SK-N-SH treated with all-trans-retinoic acid at 6 μM for 48 hours (cell line): ENCODE data around the gene NKD1.

Source experiments
- ATAC-seq: fragments of 200-7000 bp; cut with Tn5 transposase; 3 replicates; pipeline ENCODE4 v1.9.1; 2020; ENCODE audit warnings: mild to moderate bottlenecking, moderate library complexity
- ARNTL ChIP-seq: fragments of 450-650 bp; formaldehyde crosslinking; IDR thresholded peaks from 2 replicates; pipeline ENCODE4 v1.5.0; 2020; ENCODE audit warnings: low read depth, mild to moderate bottlenecking, moderate library complexity, borderline replicate concordance
- CSDC2 ChIP-seq: fragments of 250-450 bp; sonication (Bioruptor Pico); IDR thresholded peaks from 2 replicates; pipeline ENCODE4 v1.5.0; 2020; ENCODE audit warnings: mild to moderate bottlenecking, moderate library complexity
- ESRRG ChIP-seq: fragments of 250-450 bp; sonication (Bioruptor Pico); IDR thresholded peaks from 2 replicates; pipeline ENCODE4 v1.6.1; 2021; ENCODE audit warnings: mild to moderate bottlenecking
- GLIS3 ChIP-seq: fragments of 250-450 bp; sonication (Bioruptor Pico); IDR thresholded peaks from 2 replicates; pipeline ENCODE4 v1.5.0; 2020; ENCODE audit warnings: mild to moderate bottlenecking, moderate library complexity
- OSR1 ChIP-seq: fragments of 250-450 bp; sonication (Bioruptor Pico); IDR thresholded peaks from 2 replicates; pipeline ENCODE4 v1.8.0; 2022; ENCODE audit warnings: moderate library complexity, mild to moderate bottlenecking, inconsistent platforms
- PPARA ChIP-seq: fragments of 250-450 bp; sonication (Bioruptor Pico); IDR thresholded peaks from 2 replicates; pipeline ENCODE4 v1.5.0; 2020; ENCODE audit warnings: mild to moderate bottlenecking, borderline replicate concordance
- RARB ChIP-seq: fragments of 250-450 bp; sonication (Bioruptor Pico); IDR thresholded peaks from 2 replicates; pipeline ENCODE4 v1.8.0; 2021; ENCODE audit warnings: mild to moderate bottlenecking, moderate library complexity
- SNAI2 ChIP-seq: fragments of 250-450 bp; sonication (Bioruptor Pico); IDR thresholded peaks from 2 replicates; pipeline ENCODE4 v1.5.0; 2020; ENCODE audit warnings: mild to moderate bottlenecking, moderate library complexity
- TCF4 ChIP-seq: fragments of 250-450 bp; sonication (Bioruptor Pico); IDR thresholded peaks from 2 replicates; pipeline ENCODE4 v1.8.0; 2021; ENCODE audit warnings: mild to moderate bottlenecking, moderate library complexity, borderline replicate concordance
- TOX ChIP-seq: fragments of 250-450 bp; sonication (Bioruptor Pico); IDR thresholded peaks from 2 replicates; pipeline ENCODE4 v1.8.0; 2021; ENCODE audit warnings: mild to moderate bottlenecking, moderate library complexity, borderline replicate concordance
- ZC3H10 ChIP-seq: fragments of 250-450 bp; sonication (Bioruptor Pico); IDR thresholded peaks from 2 replicates; pipeline ENCODE4 v1.5.1; 2021; ENCODE audit warnings: mild to moderate bottlenecking, moderate library complexity
- ZFP30 ChIP-seq: fragments of 450-650 bp; formaldehyde crosslinking; IDR thresholded peaks from 2 replicates; pipeline ENCODE4 v1.5.0; 2022; ENCODE audit warnings: mild to moderate bottlenecking, moderate library complexity
- ZNF565 ChIP-seq: fragments of 450-650 bp; formaldehyde crosslinking; conservative IDR thresholded peaks from 2 replicates; pipeline ENCODE4 v1.5.0; 2020; ENCODE audit warnings: low read depth, mild to moderate bottlenecking, moderate library complexity
- ZNF8 ChIP-seq: fragments of 450-650 bp; formaldehyde crosslinking; IDR thresholded peaks from 2 replicates; pipeline ENCODE4 v1.5.0; 2020; ENCODE audit warnings: mild to moderate bottlenecking, moderate library complexity
- TF ChIP-seq, protein P1 (sequence below): fragments of 250-450 bp; sonication (Bioruptor Pico); IDR thresholded peaks from 2 replicates; pipeline ENCODE4 v1.5.0; 2020; ENCODE audit warnings: mild to moderate bottlenecking, moderate library complexity
- TF ChIP-seq, protein P2 (sequence below): fragments of 250-450 bp; sonication (Bioruptor Pico); IDR thresholded peaks from 2 replicates; pipeline ENCODE4 v1.8.0; 2020; ENCODE audit warnings: mild to moderate bottlenecking, moderate library complexity, borderline replicate concordance
- TF ChIP-seq, protein P3 (sequence below): fragments of 250-450 bp; sonication (Bioruptor Pico); IDR thresholded peaks from 2 replicates; pipeline ENCODE4 v1.8.0; 2021; ENCODE audit warnings: low read depth, mild to moderate bottlenecking, moderate library complexity, borderline replicate concordance
- TF ChIP-seq, protein P4 (sequence below): fragments of 250-450 bp; sonication (Bioruptor Pico); IDR thresholded peaks from 2 replicates; pipeline ENCODE4 v1.5.1; 2020; ENCODE audit warnings: low read depth, mild to moderate bottlenecking, moderate library complexity
- TF ChIP-seq, protein P5 (sequence below): fragments of 250-450 bp; sonication (Bioruptor Pico); IDR thresholded peaks from 2 replicates; pipeline ENCODE4 v1.5.1; 2021; ENCODE audit warnings: mild to moderate bottlenecking, moderate library complexity

The NKD1 gene

DNA sequence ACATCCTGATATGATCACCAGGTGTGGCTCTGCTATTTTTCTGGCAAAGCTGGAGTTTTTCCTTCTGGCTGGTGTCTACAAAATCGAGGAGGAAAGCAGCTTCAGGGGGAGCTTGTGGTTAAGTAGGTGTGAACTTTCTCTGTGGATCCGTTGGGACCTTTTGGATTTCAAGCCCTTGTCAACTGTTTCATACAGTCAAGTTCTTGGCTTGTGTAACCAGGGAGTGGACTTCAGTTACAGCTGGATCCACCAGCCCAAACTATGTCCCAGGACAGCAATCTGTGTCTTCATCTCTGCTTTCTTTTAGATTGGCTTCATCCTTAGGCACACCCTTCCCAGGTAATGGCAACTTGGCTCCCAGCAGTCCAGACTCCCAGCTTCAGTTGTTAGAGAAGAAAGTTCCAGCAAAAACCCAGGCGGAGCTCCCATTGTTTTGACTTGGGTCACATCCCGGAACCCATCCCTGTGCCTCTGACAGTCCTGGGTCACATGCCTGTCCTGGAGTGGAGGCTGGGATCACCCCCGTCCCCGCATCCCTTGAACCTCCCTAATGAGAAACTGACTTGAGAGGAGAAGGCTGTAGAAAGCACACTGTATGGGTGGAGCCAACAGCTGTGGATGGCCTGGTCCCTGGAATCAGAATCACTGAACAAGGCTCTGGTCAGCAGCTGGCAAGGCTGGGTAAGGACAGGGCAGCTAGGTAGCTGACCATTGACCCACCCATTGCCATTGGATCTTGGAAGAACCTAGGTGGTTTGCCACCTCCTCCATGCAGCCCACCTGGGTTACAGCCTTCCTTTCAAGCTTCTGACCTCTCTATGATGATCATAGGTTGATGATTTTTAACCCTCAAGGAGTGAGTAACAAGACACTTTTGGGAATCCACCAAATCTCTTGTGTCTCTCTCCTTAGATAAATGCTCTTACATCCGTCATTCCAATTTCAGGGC, 18.1 kb downstream of the NKD1 start (continued):
- TF ChIP-seq OSR1 (CRISPR knock-in tag) (no peak), SNAI2 (CRISPR knock-in tag) (no peak), ZNF8 (CRISPR knock-in tag) (no peak)
- TF ChIP-seq, all 23 proteins: peak for 0

DNA sequence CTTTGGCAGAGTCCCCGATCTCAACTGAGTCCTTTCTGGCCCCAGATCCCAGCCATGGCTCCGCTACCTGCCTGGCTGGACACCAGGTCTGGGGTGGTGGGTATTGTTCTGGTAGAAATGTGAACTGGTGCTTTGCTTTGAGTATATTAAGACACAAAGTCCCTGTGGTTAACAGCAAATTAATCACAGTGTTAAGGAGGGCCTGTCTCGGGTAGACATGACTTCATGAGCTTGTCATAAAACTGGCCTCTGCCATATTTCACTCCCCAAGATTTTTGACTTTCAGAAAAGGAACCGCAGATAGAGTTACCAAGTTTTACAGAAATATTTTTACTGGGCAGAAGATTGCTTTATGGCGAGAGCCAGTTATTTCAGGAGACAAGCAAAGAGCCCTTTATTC, 19.5 kb downstream of the NKD1 start:
- no peak for ATAC-seq
- TF ChIP-seq RARB (CRISPR knock-in tag) (no peak), ZC3H10 (no peak), OSR1 (CRISPR knock-in tag) (no peak), TCF4 (CRISPR knock-in tag) (no peak), ZFP30 (CRISPR knock-in tag) (no peak), ARNTL (CRISPR knock-in tag) (no peak), TOX (CRISPR knock-in tag) (no peak), ESRRG (CRISPR knock-in tag) (no peak), PPARA (CRISPR knock-in tag) (no peak), GLIS3 (CRISPR knock-in tag) (no peak), ZNF8 (CRISPR knock-in tag) (no peak)
- TF ChIP-seq, protein P1, sequence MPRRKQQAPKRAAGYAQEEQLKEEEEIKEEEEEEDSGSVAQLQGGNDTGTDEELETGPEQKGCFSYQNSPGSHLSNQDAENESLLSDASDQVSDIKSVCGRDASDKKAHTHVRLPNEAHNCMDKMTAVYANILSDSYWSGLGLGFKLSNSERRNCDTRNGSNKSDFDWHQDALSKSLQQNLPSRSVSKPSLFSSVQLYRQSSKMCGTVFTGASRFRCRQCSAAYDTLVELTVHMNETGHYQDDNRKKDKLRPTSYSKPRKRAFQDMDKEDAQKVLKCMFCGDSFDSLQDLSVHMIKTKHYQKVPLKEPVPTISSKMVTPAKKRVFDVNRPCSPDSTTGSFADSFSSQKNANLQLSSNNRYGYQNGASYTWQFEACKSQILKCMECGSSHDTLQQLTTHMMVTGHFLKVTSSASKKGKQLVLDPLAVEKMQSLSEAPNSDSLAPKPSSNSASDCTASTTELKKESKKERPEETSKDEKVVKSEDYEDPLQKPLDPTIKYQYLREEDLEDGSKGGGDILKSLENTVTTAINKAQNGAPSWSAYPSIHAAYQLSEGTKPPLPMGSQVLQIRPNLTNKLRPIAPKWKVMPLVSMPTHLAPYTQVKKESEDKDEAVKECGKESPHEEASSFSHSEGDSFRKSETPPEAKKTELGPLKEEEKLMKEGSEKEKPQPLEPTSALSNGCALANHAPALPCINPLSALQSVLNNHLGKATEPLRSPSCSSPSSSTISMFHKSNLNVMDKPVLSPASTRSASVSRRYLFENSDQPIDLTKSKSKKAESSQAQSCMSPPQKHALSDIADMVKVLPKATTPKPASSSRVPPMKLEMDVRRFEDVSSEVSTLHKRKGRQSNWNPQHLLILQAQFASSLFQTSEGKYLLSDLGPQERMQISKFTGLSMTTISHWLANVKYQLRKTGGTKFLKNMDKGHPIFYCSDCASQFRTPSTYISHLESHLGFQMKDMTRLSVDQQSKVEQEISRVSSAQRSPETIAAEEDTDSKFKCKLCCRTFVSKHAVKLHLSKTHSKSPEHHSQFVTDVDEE (CRISPR knock-in tag), result no peak
- TF ChIP-seq, protein P2, sequence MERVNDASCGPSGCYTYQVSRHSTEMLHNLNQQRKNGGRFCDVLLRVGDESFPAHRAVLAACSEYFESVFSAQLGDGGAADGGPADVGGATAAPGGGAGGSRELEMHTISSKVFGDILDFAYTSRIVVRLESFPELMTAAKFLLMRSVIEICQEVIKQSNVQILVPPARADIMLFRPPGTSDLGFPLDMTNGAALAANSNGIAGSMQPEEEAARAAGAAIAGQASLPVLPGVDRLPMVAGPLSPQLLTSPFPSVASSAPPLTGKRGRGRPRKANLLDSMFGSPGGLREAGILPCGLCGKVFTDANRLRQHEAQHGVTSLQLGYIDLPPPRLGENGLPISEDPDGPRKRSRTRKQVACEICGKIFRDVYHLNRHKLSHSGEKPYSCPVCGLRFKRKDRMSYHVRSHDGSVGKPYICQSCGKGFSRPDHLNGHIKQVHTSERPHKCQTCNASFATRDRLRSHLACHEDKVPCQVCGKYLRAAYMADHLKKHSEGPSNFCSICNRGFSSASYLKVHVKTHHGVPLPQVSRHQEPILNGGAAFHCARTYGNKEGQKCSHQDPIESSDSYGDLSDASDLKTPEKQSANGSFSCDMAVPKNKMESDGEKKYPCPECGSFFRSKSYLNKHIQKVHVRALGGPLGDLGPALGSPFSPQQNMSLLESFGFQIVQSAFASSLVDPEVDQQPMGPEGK (CRISPR knock-in tag), result no peak
- TF ChIP-seq, protein P3, sequence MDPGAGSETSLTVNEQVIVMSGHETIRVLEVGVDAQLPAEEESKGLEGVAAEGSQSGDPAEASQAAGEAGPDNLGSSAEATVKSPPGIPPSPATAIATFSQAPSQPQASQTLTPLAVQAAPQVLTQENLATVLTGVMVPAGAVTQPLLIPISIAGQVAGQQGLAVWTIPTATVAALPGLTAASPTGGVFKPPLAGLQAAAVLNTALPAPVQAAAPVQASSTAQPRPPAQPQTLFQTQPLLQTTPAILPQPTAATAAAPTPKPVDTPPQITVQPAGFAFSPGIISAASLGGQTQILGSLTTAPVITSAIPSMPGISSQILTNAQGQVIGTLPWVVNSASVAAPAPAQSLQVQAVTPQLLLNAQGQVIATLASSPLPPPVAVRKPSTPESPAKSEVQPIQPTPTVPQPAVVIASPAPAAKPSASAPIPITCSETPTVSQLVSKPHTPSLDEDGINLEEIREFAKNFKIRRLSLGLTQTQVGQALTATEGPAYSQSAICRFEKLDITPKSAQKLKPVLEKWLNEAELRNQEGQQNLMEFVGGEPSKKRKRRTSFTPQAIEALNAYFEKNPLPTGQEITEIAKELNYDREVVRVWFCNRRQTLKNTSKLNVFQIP (CRISPR knock-in tag), result no peak
- TF ChIP-seq, protein P4, sequence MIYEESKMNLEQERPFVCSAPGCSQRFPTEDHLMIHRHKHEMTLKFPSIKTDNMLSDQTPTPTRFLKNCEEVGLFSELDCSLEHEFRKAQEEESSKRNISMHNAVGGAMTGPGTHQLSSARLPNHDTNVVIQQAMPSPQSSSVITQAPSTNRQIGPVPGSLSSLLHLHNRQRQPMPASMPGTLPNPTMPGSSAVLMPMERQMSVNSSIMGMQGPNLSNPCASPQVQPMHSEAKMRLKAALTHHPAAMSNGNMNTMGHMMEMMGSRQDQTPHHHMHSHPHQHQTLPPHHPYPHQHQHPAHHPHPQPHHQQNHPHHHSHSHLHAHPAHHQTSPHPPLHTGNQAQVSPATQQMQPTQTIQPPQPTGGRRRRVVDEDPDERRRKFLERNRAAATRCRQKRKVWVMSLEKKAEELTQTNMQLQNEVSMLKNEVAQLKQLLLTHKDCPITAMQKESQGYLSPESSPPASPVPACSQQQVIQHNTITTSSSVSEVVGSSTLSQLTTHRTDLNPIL, result no peak

DNA sequence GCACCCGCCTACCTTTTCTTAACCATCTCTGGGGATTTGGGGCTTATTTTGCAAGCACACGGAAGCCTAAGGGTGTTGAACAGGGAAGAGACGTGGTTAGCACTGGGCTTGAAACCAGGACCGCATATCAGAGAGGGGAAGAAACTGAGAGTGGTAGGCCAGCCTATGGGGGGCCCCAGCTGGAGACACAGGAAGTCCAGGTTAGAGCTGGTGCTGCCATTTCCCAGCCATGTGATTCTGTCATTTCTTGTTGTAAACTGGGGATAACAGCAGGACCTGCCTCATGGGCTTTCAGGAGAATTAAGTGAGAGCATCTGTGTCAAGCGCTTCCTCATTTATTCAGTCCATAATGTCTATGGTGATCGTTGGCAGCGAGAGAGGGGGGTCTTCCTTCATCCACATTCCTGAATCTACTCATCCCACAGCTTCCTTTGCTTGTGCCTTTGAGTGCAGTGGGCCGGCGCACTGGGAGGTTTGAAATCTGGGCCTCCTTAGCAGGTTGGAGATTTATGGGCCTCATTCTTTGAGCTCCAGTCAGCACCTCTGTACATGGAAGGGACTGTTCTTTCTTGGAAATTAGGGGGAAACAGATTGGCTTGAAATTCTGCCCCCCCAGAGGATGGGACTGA, 20.1 kb downstream of the NKD1 start:
- TF ChIP-seq RARB (CRISPR knock-in tag) (no peak), CSDC2 (CRISPR knock-in tag) (no peak), ZNF565 (CRISPR knock-in tag) (no peak), GLIS3 (CRISPR knock-in tag) (no peak), ESRRG (CRISPR knock-in tag) (no peak), ARNTL (CRISPR knock-in tag) (no peak), SNAI2 (CRISPR knock-in tag) (no peak)
- TF ChIP-seq, protein P5, sequence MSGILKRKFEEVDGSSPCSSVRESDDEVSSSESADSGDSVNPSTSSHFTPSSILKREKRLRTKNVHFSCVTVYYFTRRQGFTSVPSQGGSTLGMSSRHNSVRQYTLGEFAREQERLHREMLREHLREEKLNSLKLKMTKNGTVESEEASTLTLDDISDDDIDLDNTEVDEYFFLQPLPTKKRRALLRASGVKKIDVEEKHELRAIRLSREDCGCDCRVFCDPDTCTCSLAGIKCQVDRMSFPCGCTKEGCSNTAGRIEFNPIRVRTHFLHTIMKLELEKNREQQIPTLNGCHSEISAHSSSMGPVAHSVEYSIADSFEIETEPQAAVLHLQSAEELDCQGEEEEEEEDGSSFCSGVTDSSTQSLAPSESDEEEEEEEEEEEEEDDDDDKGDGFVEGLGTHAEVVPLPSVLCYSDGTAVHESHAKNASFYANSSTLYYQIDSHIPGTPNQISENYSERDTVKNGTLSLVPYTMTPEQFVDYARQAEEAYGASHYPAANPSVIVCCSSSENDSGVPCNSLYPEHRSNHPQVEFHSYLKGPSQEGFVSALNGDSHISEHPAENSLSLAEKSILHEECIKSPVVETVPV (CRISPR knock-in tag), result no peak
- TF ChIP-seq, protein P3 (CRISPR knock-in tag), result no peak
- ATAC-seq, result no peak
